K562 (cell line): ENCODE results near the gene TOX2. TPM values are rescaled to one million over a fixed set of nuclear protein-coding genes. Genes with fewer than 3 reads are reported as not detected.

ENCODE experiments used
- ATAC-seq: fragments of 200-7000 bp; cut with Tn5 transposase; 3 replicates; pipeline ENCODE4 v1.9.1; 2020; ENCODE audit warnings: moderate library complexity
- BruUV-seq: library from RNA; stranded (reverse); fragments of 400-500 nt; replicated peaks from 2 replicates; lab custom pipeline; 2021; lab: Mats Ljungman, UMichigan
- CTCF ChIA-PET: fragments of 300-600 bp; formaldehyde crosslinking; extraction: SDS; loops from one replicate; lab custom pipeline; 2021; ENCODE audit warnings: low intra/inter-chr PET ratio; lab: Yijun Ruan, JAX
- POLR2A ChIA-PET: fragments of 300-600, 350-650 bp; sonication (Branson Sonifier 250); formaldehyde crosslinking; extraction: SDS; loops from one replicate; lab custom pipeline; 2021; ENCODE audit warnings: antibody characterized with exemption, inconsistent platforms; lab: Yijun Ruan, JAX
- DNase-seq, 4 experiments: peaks; one replicate each; pipeline versions ENCODE4 v3.0.0 to v3.0.0-alpha.2; 2011 to 2018; ENCODE audit warnings: low spot score in 3 of 4, mixed read lengths in 3 of 4; ENCODE audit errors: extremely low read depth in 1 of 4
- FAIRE-seq: peaks from 2 replicates; lab custom pipeline; 2011; peaks lifted over from hg19 to GRCh38; lab: Jason Lieb, UNC
- H2AFZ ChIP-seq: 2 replicates; pipeline ENCODE4 v1.6.0; 2011; ENCODE audit warnings: low read depth, low read length, control low read depth, inconsistent platforms
- H3K27ac ChIP-seq: fragments of 200-600 bp; 3 replicates; pipeline ENCODE4 v1.8.0; 2011; ENCODE audit warnings: low read depth, mild to moderate bottlenecking, control low read depth, inconsistent platforms, low read length, moderate library complexity, mixed read lengths; ENCODE audit errors: extremely low read depth
- H3K27me3 ChIP-seq, 2 experiments: fragments of 300-600 bp in 1 of 2; 2 replicates in 1 of 2; 3 replicates in 1 of 2; pipeline versions ENCODE4 v1.6.0 to v1.8.0; 2011; ENCODE audit warnings: inconsistent platforms in 2 of 2, low read length in 2 of 2, mild to moderate bottlenecking in 1 of 2, mixed read lengths in 1 of 2, moderate library complexity in 1 of 2; ENCODE audit not compliant: control insufficient read depth in 2 of 2, insufficient read depth in 2 of 2
- H3K36me3 ChIP-seq: fragments of 300-600 bp; 3 replicates; pipeline ENCODE4 v1.8.0; 2011; ENCODE audit warnings: mild to moderate bottlenecking, low read length, inconsistent platforms; ENCODE audit not compliant: control insufficient read depth, insufficient read depth
- H3K4me1 ChIP-seq, 2 experiments: fragments of 200-600 bp in 1 of 2; replicated peaks in 1 of 2; 2 replicates in 1 of 2; 3 replicates in 1 of 2; pipeline versions ENCODE4 v1.5.1 to v1.8.0; 2011; ENCODE audit warnings: inconsistent platforms in 2 of 2, low read length in 2 of 2, mild to moderate bottlenecking in 1 of 2, mixed read lengths in 1 of 2, moderate library complexity in 1 of 2; ENCODE audit not compliant: control insufficient read depth in 2 of 2, insufficient read depth in 2 of 2
- H3K4me2 ChIP-seq: 2 replicates; pipeline ENCODE4 v1.6.1; 2011; ENCODE audit warnings: low read length, control low read depth, inconsistent platforms, mixed read lengths; ENCODE audit not compliant: insufficient read depth
- H3K4me3 ChIP-seq: fragments of 200-600 bp; sonication (generic), shearing (Covaris generic); 2 replicates; pipeline ENCODE4 v1.5.1; 2016; ENCODE audit warnings: control low read depth, inconsistent platforms
- H3K79me2 ChIP-seq: fragments of 200-600 bp; 3 replicates; pipeline ENCODE4 v1.8.0; 2011; ENCODE audit warnings: low read length, inconsistent platforms; ENCODE audit not compliant: control insufficient read depth, insufficient read depth
- H3K9ac ChIP-seq, 2 experiments: 2 replicates each; pipeline versions ENCODE4 v1.6.0 to v1.6.1; 2011; ENCODE audit warnings: low read depth in 2 of 2, low read length in 2 of 2, control low read depth in 1 of 2, inconsistent platforms in 1 of 2, mild to moderate bottlenecking in 1 of 2, mixed read lengths in 1 of 2; ENCODE audit not compliant: insufficient read depth in 1 of 2
- H3K9me1 ChIP-seq: one replicate; pipeline ENCODE4 v1.6.0; 2011; ENCODE audit warnings: inconsistent platforms, mild to moderate bottlenecking, low read length, moderate library complexity; ENCODE audit not compliant: control insufficient read depth, insufficient read depth
- H3K9me3 ChIP-seq: replicated peaks from 2 replicates; pipeline ENCODE4 v1.5.1; 2011; ENCODE audit warnings: low read depth, low read length, inconsistent platforms; ENCODE audit not compliant: control insufficient read depth, insufficient read depth
- H4K20me1 ChIP-seq: replicated peaks from 2 replicates; pipeline ENCODE4 v1.6.1; 2011; ENCODE audit warnings: low read length, inconsistent platforms, mixed read lengths; ENCODE audit not compliant: control insufficient read depth, insufficient read depth
- ARID2 ChIP-seq: fragments of 450-650 bp; IDR thresholded peaks from 2 replicates; pipeline ENCODE4 v1.6.1; 2017; ENCODE audit warnings: antibody characterized with exemption, mild to moderate bottlenecking
- CAMTA2 ChIP-seq: fragments of 250-450 bp; sonication (Bioruptor Pico); conservative IDR thresholded peaks from 2 replicates; pipeline ENCODE4 v1.5.1; 2022
- CC2D1A ChIP-seq: fragments of 450-650 bp; IDR thresholded peaks from 2 replicates; pipeline ENCODE4 v1.6.1; 2017; ENCODE audit warnings: mild to moderate bottlenecking
- CHCHD3 ChIP-seq: fragments of 250-450 bp; sonication (Bioruptor Pico); IDR thresholded peaks from 2 replicates; pipeline ENCODE4 v2.1.2; 2022; ENCODE audit warnings: mild to moderate bottlenecking
- CHD2 ChIP-seq: IDR thresholded peaks from 2 replicates; pipeline ENCODE4 v1.6.1; 2011; ENCODE audit warnings: low read depth, low read length
- CREBBP ChIP-seq: IDR thresholded peaks from one replicate; pipeline ENCODE4 v1.6.1; 2012; ENCODE audit warnings: low read depth, mild to moderate bottlenecking, control low read depth, inconsistent platforms, low read length
- ETV5 ChIP-seq: sonication (generic); formaldehyde crosslinking; IDR thresholded peaks from 2 replicates; pipeline ENCODE4 v1.4.0; 2020; ENCODE audit warnings: low read depth, mild to moderate bottlenecking, missing genetic modification reagents
- FOXJ2 ChIP-seq: fragments of 200-800 bp; sonication (Bioruptor generic); IDR thresholded peaks from 2 replicates; pipeline ENCODE4 v1.6.1; 2016; ENCODE audit warnings: missing genetic modification characterization, missing compliant biosample characterization
- KLF13 ChIP-seq: fragments of 450-650 bp; IDR thresholded peaks from 2 replicates; pipeline ENCODE4 v1.6.1; 2016; ENCODE audit warnings: missing genetic modification characterization, low read depth, mild to moderate bottlenecking, missing compliant biosample characterization, moderate library complexity, borderline replicate concordance
- MTA3 ChIP-seq: fragments of 450-650 bp; formaldehyde crosslinking; IDR thresholded peaks from 2 replicates; pipeline ENCODE4 v1.6.1; 2017; ENCODE audit warnings: mild to moderate bottlenecking, borderline replicate concordance
- NFIC ChIP-seq: fragments of 450-650 bp; IDR thresholded peaks from 2 replicates; pipeline ENCODE4 v1.6.1; 2017; ENCODE audit warnings: mild to moderate bottlenecking, inconsistent platforms
- NFXL1 ChIP-seq: fragments of 450-650 bp; formaldehyde crosslinking; IDR thresholded peaks from 2 replicates; pipeline ENCODE4 v1.4.0; 2021; ENCODE audit warnings: mild to moderate bottlenecking
- PTBP1 ChIP-seq: fragments of 200-400 bp; formaldehyde crosslinking; IDR thresholded peaks from 2 replicates; pipeline ENCODE4 v1.6.1; 2017; ENCODE audit warnings: low read depth, low read length
- PTTG1 ChIP-seq: fragments of 450-650 bp; IDR thresholded peaks from 2 replicates; pipeline ENCODE4 v1.6.1; 2016; ENCODE audit warnings: low read depth, mild to moderate bottlenecking, missing genetic modification characterization, missing compliant biosample characterization
- RFX1 ChIP-seq: fragments of 450-650 bp; IDR thresholded peaks from 2 replicates; pipeline ENCODE4 v1.6.1; 2016; ENCODE audit warnings: mild to moderate bottlenecking, moderate library complexity
- RNF2 ChIP-seq: sonication (generic); IDR thresholded peaks from 2 replicates; pipeline ENCODE4 v1.6.1; 2016
- ZNF655 ChIP-seq: fragments of 250-450 bp; sonication (Bioruptor Pico); IDR thresholded peaks from 2 replicates; pipeline ENCODE4 v1.5.0; 2021
- ZNF778 ChIP-seq: fragments of 450-650 bp; formaldehyde crosslinking; IDR thresholded peaks from 2 replicates; pipeline ENCODE4 v1.4.0; 2020; ENCODE audit warnings: mild to moderate bottlenecking, moderate library complexity
- WGBS: fragments of 100-300 bp; shearing (Covaris generic); methylation state at CpG from one replicate; pipeline ENCODE4 v1.1.6; 2016; ENCODE audit warnings: low coverage, mixed read lengths; ENCODE audit not compliant: insufficient coverage; ENCODE audit errors: missing lambda C conversion rate; 5-methylcytosine and 5-hydroxymethylcytosine counted together
- in situ Hi-C: fragments of 300-500 bp; cut with MboI; formaldehyde crosslinking; loops from 4 replicates; pipeline ENCODE4 v1.15.0; 2018; ENCODE audit warnings: inconsistent platforms, mixed read lengths
- intact Hi-C: fragments of 100-400 bp; cut with micrococcal nuclease; formaldehyde crosslinking; loops from 2 replicates; pipeline ENCODE4 v1.14.2; 2022
- polyA plus RNA-seq, 8 experiments: library from polyadenylated mRNA; depleted of rRNA in 4 of 8; stranded (reverse) in 5 of 8; unstranded in 3 of 8; fragments of >200 nt; fragmentation: Nextera tagmentation in 2 of 8; fragmentation: Illumina TruSeq in 1 of 8; extraction: Ambion mirVana in 2 of 8; extraction: Trizol in 1 of 8; gene quantifications; 2 replicates each; pipeline versions ENCODE4 v1.2.1 to v1.2.3, GENCODE V29; 2011 to 2014; ENCODE audit warnings: inconsistent platforms in 1 of 8, missing spikeins in 1 of 8
- total RNA-seq, 7 experiments: library from RNA; depleted of rRNA in 6 of 7; stranded (reverse); fragments of >200 nt in 6 of 7; fragmentation: Illumina TruSeq in 2 of 7; extraction: Trizol in 2 of 7; gene quantifications; 2 replicates each; pipeline versions ENCODE4 v1.2.1 to v1.2.3, GENCODE V29; 2011 to 2021; ENCODE audit warnings: low replicate concordance in 1 of 7
- TF ChIP-seq, protein P1 (sequence below), 2 experiments: IDR thresholded peaks; 2 replicates each; pipeline ENCODE4 v1.6.1; 2012; ENCODE audit warnings: improper control_type of control experiment in 2 of 2, low read depth in 2 of 2, low read length in 2 of 2, borderline replicate concordance in 1 of 2
- TF ChIP-seq, protein P2 (sequence below): fragments of 450-650 bp; IDR thresholded peaks from 2 replicates; pipeline ENCODE4 v1.7.1; 2018; ENCODE audit warnings: mild to moderate bottlenecking, low read depth; ENCODE audit not compliant: partially characterized antibody

Gene TOX2
- total and polyA plus RNA-seq, 9 of the 15 experiments (the other 6 are each of a cell fraction or from before 2014, with no cell fraction given): not detected

DNA sequence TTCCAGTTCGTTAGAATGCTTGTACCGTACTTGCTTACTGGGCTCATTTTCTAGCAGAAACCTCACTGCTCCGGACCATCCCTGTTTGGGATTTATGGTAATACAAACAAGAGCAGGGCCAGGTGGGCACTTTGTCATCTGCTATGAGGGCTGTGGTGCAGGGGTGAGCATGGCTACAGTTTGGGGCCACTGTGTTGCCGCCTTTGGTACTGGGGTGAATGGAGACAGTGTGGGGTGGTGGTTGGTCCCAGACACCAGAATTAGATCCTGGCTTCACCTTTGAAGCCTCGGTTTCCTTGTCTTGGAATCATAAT lies 95.0 kb downstream of the TOX2 start:
- ChIA-PET POLR2A (interaction anchor here (0.8 kb wide), 1 partner anchor 62 kb away, joined by 3 read pairs; no protein-coding TSS in a partner anchor), CTCF (no interaction called here)
- BruUV-seq: no TSS peak
- ATAC-seq (no peak), FAIRE-seq (no peak), DNase-seq (no peak)
- Histone ChIP-seq H2AFZ (no peak overlapping the region), H3K9me1 (no peaks in the 10 kb centered on the region), H3K4me1 (peaks cover 12 to 21% of the 10 kb centered on the region in 2 experiments; a peak in 4 of 5 replicates), H4K20me1 (peaks cover under 1% of the 10 kb centered on the region; the same call in 1 of the 2 replicates), H3K9ac (no peak overlapping the region), H3K27ac (no peak overlapping the region), H3K36me3 (no peaks in the 10 kb centered on the region), H3K9me3 (no peaks in the 10 kb centered on the region), H3K4me3 (no peak overlapping the region), H3K4me2 (no peak overlapping the region; the same call in 1 of the 2 replicates), H3K27me3 (peaks cover 3 to 27% of the 10 kb centered on the region in 2 experiments; a peak in 3 of 5 replicates), H3K79me2 (no peaks in the 10 kb centered on the region)
- no peak for TF ChIP-seq CC2D1A
- TF ChIP-seq, protein P1, sequence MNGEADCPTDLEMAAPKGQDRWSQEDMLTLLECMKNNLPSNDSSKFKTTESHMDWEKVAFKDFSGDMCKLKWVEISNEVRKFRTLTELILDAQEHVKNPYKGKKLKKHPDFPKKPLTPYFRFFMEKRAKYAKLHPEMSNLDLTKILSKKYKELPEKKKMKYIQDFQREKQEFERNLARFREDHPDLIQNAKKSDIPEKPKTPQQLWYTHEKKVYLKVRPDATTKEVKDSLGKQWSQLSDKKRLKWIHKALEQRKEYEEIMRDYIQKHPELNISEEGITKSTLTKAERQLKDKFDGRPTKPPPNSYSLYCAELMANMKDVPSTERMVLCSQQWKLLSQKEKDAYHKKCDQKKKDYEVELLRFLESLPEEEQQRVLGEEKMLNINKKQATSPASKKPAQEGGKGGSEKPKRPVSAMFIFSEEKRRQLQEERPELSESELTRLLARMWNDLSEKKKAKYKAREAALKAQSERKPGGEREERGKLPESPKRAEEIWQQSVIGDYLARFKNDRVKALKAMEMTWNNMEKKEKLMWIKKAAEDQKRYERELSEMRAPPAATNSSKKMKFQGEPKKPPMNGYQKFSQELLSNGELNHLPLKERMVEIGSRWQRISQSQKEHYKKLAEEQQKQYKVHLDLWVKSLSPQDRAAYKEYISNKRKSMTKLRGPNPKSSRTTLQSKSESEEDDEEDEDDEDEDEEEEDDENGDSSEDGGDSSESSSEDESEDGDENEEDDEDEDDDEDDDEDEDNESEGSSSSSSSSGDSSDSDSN (IDR thresholded peaks at IDR 0.05; ENCODE audit: borderline replicate concordance in 1 of 2, low read depth in 2 of 2, low read length in 2 of 2): no peak
- no peak for TF ChIP-seq CAMTA2 (CRISPR knock-in tag)
- TF ChIP-seq NFXL1: no peak
- no peak for TF ChIP-seq ETV5
- no peak for TF ChIP-seq ZNF655 (CRISPR knock-in tag)
- TF ChIP-seq NFIC: no peak
- no peak for TF ChIP-seq RFX1
- no peak for TF ChIP-seq KLF13 (tag)
- TF ChIP-seq CHD2: no peak
- no peak for TF ChIP-seq ARID2
- TF ChIP-seq CHCHD3 (CRISPR knock-in tag): no peak
- TF ChIP-seq FOXJ2: no peak
- no peak for TF ChIP-seq PTBP1
- no peak for TF ChIP-seq ZNF778
- TF ChIP-seq, protein P2, sequence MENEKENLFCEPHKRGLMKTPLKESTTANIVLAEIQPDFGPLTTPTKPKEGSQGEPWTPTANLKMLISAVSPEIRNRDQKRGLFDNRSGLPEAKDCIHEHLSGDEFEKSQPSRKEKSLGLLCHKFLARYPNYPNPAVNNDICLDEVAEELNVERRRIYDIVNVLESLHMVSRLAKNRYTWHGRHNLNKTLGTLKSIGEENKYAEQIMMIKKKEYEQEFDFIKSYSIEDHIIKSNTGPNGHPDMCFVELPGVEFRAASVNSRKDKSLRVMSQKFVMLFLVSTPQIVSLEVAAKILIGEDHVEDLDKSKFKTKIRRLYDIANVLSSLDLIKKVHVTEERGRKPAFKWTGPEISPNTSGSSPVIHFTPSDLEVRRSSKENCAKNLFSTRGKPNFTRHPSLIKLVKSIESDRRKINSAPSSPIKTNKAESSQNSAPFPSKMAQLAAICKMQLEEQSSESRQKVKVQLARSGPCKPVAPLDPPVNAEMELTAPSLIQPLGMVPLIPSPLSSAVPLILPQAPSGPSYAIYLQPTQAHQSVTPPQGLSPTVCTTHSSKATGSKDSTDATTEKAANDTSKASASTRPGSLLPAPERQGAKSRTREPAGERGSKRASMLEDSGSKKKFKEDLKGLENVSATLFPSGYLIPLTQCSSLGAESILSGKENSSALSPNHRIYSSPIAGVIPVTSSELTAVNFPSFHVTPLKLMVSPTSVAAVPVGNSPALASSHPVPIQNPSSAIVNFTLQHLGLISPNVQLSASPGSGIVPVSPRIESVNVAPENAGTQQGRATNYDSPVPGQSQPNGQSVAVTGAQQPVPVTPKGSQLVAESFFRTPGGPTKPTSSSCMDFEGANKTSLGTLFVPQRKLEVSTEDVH: no peak
- TF ChIP-seq MTA3: no peak
- no peak for TF ChIP-seq CREBBP
- TF ChIP-seq RNF2: no peak
- TF ChIP-seq PTTG1: no peak
- intact Hi-C loops: no loop called here
- in situ Hi-C loops: no loop called here
- WGBS: 9% methylated on average over 5 of the region's 5 CpGs
